ENCODE data around the gene FOXF1. TPM values are rescaled to one million over a fixed set of nuclear protein-coding genes. Genes with fewer than 3 reads are reported as not detected.

The FOXF1 gene
- total RNA-seq, 1 experiment from 2014 or later: not detected

DNA sequence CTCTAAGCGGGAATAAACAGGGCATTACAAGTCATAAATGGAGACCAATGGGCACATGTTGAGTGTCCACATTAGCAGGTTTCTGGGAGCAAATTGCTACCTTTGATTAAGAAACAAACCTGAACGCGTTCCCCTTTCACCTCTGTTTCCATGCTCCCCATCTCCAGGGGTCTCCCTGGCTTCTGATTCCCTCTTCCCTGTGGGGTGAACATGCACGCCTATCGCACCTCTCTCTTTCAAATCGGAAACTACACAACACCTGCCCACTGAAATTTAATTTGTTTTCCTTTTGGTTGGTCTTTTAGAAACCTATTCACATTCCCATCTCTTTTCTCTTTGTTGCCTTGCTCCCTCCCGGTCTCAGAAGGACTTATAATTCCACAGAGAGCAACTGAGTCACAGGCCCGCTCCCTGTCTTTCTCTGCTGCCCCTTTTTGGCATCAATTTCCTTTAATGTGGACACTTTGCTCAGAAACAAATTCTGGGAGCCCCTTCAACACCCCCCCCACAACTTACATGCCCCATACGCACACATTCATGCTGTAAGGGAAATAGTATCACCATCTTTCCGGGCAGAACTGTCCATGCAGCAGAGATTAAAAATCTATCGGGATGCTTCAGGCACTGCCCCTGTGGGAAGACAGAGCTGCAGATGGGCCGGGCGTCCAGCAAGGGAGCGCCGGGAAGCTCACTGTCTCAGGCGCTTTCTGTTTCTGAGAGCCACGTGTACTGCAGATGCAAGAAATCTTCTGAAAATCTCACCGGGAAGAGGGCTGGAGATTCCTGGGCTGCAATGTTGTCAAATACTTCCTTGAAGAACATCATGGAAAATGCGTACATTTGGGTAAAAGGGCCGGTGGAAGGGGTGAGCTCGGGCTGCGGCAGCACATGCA is 7.2 kb upstream of the FOXF1 start:
- TF ChIP-seq CTCF (IDR thresholded peaks at IDR 0.05; ENCODE audit: unreplicated experiment): no peak
- BruUV-seq (replicated peaks): no TSS peak
- H3K36me3 Mint-ChIP-seq (ENCODE audit: insufficient read depth, unreplicated experiment): peaks cover 3% of the 10 kb centered on the region
- intact Hi-C loops (cut with micrococcal nuclease; ENCODE audit: unreplicated experiment): no loop called here
- H3K4me1 Mint-ChIP-seq (ENCODE audit: low read depth, unreplicated experiment): peaks cover 8% of the 10 kb centered on the region
- CTCF ChIA-PET: interaction anchor here (0.7 kb wide), 2 partner anchors 408 to 459 kb away, joined by 3 to 4 read pairs; no protein-coding TSS in a partner anchor
- H3K9me3 Mint-ChIP-seq (ENCODE audit: low read depth, unreplicated experiment): no peaks in the 10 kb centered on the region
- H3K4me3 Mint-ChIP-seq (ENCODE audit: low read depth, unreplicated experiment): no peak overlapping the region
- no peak overlapping the region for H3K27ac Mint-ChIP-seq (ENCODE audit: unreplicated experiment)
- peaks cover 100% of the 10 kb centered on the region for H3K27me3 Mint-ChIP-seq (ENCODE audit: unreplicated experiment)
- DNase-seq: no peak

DNA sequence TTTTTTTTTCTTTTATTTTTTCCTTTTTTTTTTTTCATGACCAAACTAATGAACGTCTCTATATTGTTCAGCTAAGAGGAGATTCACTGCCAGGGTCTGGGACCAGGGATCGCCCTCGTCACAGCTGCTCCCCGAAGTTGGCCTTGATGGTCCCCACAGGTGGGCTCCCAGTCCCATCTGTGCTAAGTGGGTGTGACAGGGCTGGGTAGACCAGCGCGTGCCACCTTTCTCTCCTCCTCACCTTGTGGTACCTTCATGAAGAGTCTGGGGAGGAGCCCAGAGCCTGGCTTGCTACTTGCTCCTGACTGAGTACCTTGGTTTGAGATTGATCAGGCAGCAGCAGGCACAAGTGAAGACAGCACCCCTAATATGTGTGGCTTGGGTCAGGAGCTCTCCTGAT is 6.5 kb upstream of the FOXF1 start:
- no TSS peak for BruUV-seq (replicated peaks)
- H3K27ac Mint-ChIP-seq (ENCODE audit: unreplicated experiment): no peak overlapping the region

DNA sequence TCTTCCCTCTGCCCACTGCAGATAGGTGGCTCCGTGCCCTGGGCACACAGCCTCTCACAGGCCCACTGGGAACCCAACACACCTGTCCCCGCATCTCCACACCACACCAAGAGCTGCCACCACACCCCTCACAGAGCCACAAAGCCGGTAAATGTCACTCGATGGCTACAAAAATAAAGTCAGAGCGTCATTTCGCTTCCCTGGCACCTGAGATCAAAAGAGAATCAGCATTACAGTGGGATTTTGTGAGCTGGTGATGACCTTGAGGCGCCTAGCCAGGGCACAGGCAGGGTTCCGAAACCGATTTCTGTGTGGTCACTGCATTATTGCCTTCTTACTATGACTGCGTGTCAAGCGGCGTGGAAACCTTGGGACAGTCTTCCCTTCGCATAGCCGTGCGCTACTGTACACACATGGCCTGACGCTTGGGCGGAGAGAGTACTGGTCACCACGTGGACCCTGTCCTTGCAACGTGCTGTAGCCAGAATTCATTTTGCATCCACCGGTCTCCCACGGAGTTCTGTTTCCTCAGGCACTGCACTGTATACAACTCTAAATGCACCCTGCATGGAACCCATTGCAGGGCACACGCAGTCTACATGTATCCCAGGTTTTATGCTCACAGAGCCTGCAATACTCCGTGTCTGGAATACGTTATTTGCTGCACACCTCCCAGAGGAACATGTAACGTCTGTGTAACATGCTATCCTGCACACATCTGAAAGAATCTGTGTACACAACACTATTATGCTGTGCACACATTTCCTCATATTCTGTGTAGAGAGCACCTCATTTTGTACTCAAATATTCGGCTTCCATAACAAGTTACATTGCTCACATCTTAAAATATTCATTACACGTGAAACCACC is 5.8 kb upstream of the FOXF1 start:
- H3K27ac Mint-ChIP-seq (ENCODE audit: unreplicated experiment): no peak overlapping the region
- H3K27me3 Mint-ChIP-seq (ENCODE audit: unreplicated experiment): peaks cover 100% of the 10 kb centered on the region
- intact Hi-C loops (cut with micrococcal nuclease; ENCODE audit: unreplicated experiment): no loop called here
- no peaks in the 10 kb centered on the region for H3K9me3 Mint-ChIP-seq (ENCODE audit: low read depth, unreplicated experiment)
- TF ChIP-seq CTCF (IDR thresholded peaks at IDR 0.05; ENCODE audit: unreplicated experiment): no peak
- peaks cover 12% of the 10 kb centered on the region for H3K36me3 Mint-ChIP-seq (ENCODE audit: insufficient read depth, unreplicated experiment)
- no peak overlapping the region for H3K4me3 Mint-ChIP-seq (ENCODE audit: low read depth, unreplicated experiment)
- CTCF ChIA-PET: interaction anchor here (0.7 kb wide), 1 partner anchor 410 kb away, joined by 3 read pairs; no protein-coding TSS in a partner anchor
- BruUV-seq (replicated peaks): no TSS peak
- peaks cover 8% of the 10 kb centered on the region for H3K4me1 Mint-ChIP-seq (ENCODE audit: low read depth, unreplicated experiment)
- DNase-seq: no peak

More for the DNA sequence above, 6.5 kb upstream of the FOXF1 start:
- Mint-ChIP-seq H3K27me3 (ENCODE audit: unreplicated experiment) (peaks cover 100% of the 10 kb centered on the region), H3K36me3 (ENCODE audit: insufficient read depth, unreplicated experiment) (peaks cover 5% of the 10 kb centered on the region), H3K4me3 (ENCODE audit: low read depth, unreplicated experiment) (no peak overlapping the region), H3K4me1 (ENCODE audit: low read depth, unreplicated experiment) (peaks cover 8% of the 10 kb centered on the region), H3K9me3 (ENCODE audit: low read depth, unreplicated experiment) (no peaks in the 10 kb centered on the region)
- CTCF ChIA-PET: interaction anchor here (0.7 kb wide), 2 partner anchors 409 to 460 kb away, joined by 3 to 4 read pairs; no protein-coding TSS in a partner anchor
- no peak for DNase-seq
- TF ChIP-seq CTCF (IDR thresholded peaks at IDR 0.05; ENCODE audit: unreplicated experiment): no peak
- intact Hi-C loops (cut with micrococcal nuclease; ENCODE audit: unreplicated experiment): no loop called here

DNA sequence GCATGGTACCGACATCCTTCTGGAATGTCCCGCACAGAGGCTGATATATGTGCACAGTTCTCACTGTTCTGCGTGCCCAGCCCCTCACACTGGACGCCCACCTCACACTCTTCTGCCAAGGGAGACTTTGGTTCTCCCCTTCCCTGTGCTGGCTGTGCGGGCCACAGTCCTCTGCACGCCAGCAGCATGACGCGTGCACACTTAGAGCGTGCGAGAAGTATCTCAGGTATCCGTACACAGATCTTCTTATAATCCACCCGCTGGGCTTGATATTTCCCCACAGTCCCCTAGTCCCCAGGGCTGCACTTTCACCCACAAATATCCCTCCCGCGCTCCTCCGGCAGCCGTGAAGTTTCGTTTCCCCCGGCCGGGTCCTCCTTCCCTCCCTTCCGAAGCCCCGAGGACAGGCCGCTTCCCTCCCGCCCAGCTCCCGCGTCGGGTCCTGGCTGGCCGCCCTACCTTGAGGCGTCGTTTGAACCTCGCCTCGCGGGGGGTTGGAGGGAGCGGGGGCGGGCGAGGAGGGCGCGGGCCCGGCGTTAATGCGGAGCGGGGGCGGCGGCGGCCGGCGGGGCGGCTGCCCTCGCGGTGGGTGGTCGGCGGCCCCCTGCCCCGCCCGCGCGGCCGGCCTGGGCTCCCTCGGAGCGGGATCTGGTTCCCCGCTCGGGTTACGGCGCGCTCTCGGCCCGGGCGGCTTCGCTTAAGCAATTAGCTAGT is 5.0 kb upstream of the FOXF1 start:
- CTCF ChIA-PET: no interaction called here
- no peak overlapping the region for H3K27ac Mint-ChIP-seq (ENCODE audit: unreplicated experiment)
- no peak overlapping the region for H3K4me3 Mint-ChIP-seq (ENCODE audit: low read depth, unreplicated experiment)
- TF ChIP-seq CTCF (IDR thresholded peaks at IDR 0.05; ENCODE audit: unreplicated experiment): no peak
- DNase-seq: no peak
- H3K27me3 Mint-ChIP-seq (ENCODE audit: unreplicated experiment): peaks cover 97% of the 10 kb centered on the region
- H3K4me1 Mint-ChIP-seq (ENCODE audit: low read depth, unreplicated experiment): peaks cover 8% of the 10 kb centered on the region
- peaks cover 12% of the 10 kb centered on the region for H3K36me3 Mint-ChIP-seq (ENCODE audit: insufficient read depth, unreplicated experiment)
- intact Hi-C loops (cut with micrococcal nuclease; ENCODE audit: unreplicated experiment): no loop called here
- BruUV-seq (replicated peaks): no TSS peak
- no peaks in the 10 kb centered on the region for H3K9me3 Mint-ChIP-seq (ENCODE audit: low read depth, unreplicated experiment)
